Esophagus squamous epithelium (tissue), 5 donors: ENCODE data around the gene GPR156. TPM values are rescaled to one million over a fixed set of nuclear protein-coding genes. Genes with fewer than 3 reads are reported as not detected.

ENCODE experiments used
- DNase-seq: peaks from one replicate; lab custom pipeline; 2025; lab: John Stamatoyannopoulos, UW
- H3K27ac ChIP-seq, 4 donors: fragments of 200-600 bp; sonication (generic); one replicate each; pipeline ENCODE4 v1.5.1; 2016 to 2019; ENCODE audit warnings: mild to moderate bottlenecking in 1 of 4
- H3K27me3 ChIP-seq, 4 donors: fragments of 200-600 bp; sonication (generic); 1 replicate in 3 of 4; 2 replicates in 1 of 4; pipeline versions ENCODE4 v1.5.1 to v1.6.0; 2017 to 2021; ENCODE audit warnings: antibody characterized with exemption in 1 of 4
- H3K36me3 ChIP-seq, 3 donors: fragments of 200-600 bp; sonication (generic); one replicate each; pipeline ENCODE4 v1.5.1; 2016 to 2019
- H3K4me1 ChIP-seq, 3 donors: fragments of 200-600 bp; sonication (generic); one replicate each; pipeline ENCODE4 v1.5.1; 2017 to 2019
- H3K4me3 ChIP-seq, 4 donors: fragments of 200-600 bp; sonication (generic); 1 replicate in 3 of 4; 2 replicates in 1 of 4; pipeline ENCODE4 v1.5.1; 2016 to 2019; ENCODE audit warnings: mild to moderate bottlenecking in 2 of 4, moderate library complexity in 1 of 4
- H3K9me3 ChIP-seq, 3 donors: fragments of 200-600 bp; sonication (generic); one replicate each; pipeline ENCODE4 v1.5.1; 2016 to 2019
- CTCF ChIP-seq, 6 experiments: fragments of 450-650 bp in 4 of 6; fragments of 200-600 bp in 2 of 6; sonication (generic) in 2 of 6; IDR thresholded peaks; one replicate each; pipeline ENCODE4 v1.5.1; 2016 to 2019; ENCODE audit warnings: antibody characterized with exemption in 6 of 6, mild to moderate bottlenecking in 4 of 6, moderate library complexity in 4 of 6
- POLR2A ChIP-seq, 4 donors: fragments of 450-650 bp; IDR thresholded peaks; one replicate each; pipeline ENCODE4 v1.6.1; 2017; ENCODE audit warnings: antibody characterized with exemption in 4 of 4, mild to moderate bottlenecking in 4 of 4, moderate library complexity in 3 of 4
- WGBS, 2 donors: methylation state at CpG; one replicate each; pipeline ENCODE4 v1.1.5; 2018; 5-methylcytosine and 5-hydroxymethylcytosine counted together
- intact Hi-C: fragments of 100-400 bp; cut with DNase I; formaldehyde crosslinking; loops from one replicate; pipeline ENCODE4 v1.15.0; 2022
- total RNA-seq, 4 donors: library from RNA; depleted of rRNA; stranded (reverse); fragments of >200 nt; gene quantifications; one replicate each; pipeline ENCODE4 v1.1.0, GENCODE V29; 2016
- donor health status: DM: yes; HTN: yes; CAD: no.

Gene GPR156
- total RNA-seq, 4 donors from 2014 or later, result 0.19 to 0.94 (median 0.57) TPM; not detected in 1

- H3K4me3 ChIP-seq, result no peak overlapping the region
- no peak overlapping the region for H3K27ac ChIP-seq
- no peaks in the 10 kb centered on the region for H3K36me3 ChIP-seq
- TF ChIP-seq POLR2A (IDR thresholded peaks at IDR 0.05) (no peak), CTCF (IDR thresholded peaks at IDR 0.05) (no peak)
- no peak for DNase-seq
- intact Hi-C loops, result no loop called here
- H3K9me3 ChIP-seq, result no peaks in the 10 kb centered on the region
- H3K27me3 ChIP-seq, result no peaks in the 10 kb centered on the region
- peaks cover 0 to 5% (median 0%) of the 10 kb centered on the region in 3 donors for H3K4me1 ChIP-seq
- WGBS, 2 donors, result 33 to 37% methylated on average over 4 of the region's 4 CpGs
Observed at GRCh38 chr3:120275618-120276017, 9.4 kb downstream of the GPR156 start.

- Histone ChIP-seq H3K36me3 (no peaks in the 10 kb centered on the region), H3K27ac (no peak overlapping the region), H3K4me1 (peaks cover 0 to 5% (median 0%) of the 10 kb centered on the region in 3 donors), H3K4me3 (no peak overlapping the region), H3K9me3 (no peaks in the 10 kb centered on the region), H3K27me3 (no peaks in the 10 kb centered on the region)
- DNase-seq, result no peak
- WGBS, 2 donors, result 25 to 26% methylated on average over 4 to 5 of the region's 5 CpGs
- no peak for TF ChIP-seq CTCF (IDR thresholded peaks at IDR 0.05)
- intact Hi-C loops, result no loop called here
Observed at GRCh38 chr3:120274739-120275167, 10.3 kb downstream of the GPR156 start.

GRCh38 chr3:120272286-120272685 lies 12.7 kb downstream of the GPR156 start:
- no peak overlapping the region for H3K27ac ChIP-seq
- DNase-seq, result no peak
- 29 to 89% methylated on average over 1 of the region's 1 CpG for WGBS, 2 donors
- no peaks in the 10 kb centered on the region for H3K9me3 ChIP-seq
- TF ChIP-seq POLR2A (IDR thresholded peaks at IDR 0.05) (no peak), CTCF (IDR thresholded peaks at IDR 0.05) (no peak)
- no peaks in the 10 kb centered on the region for H3K36me3 ChIP-seq
- intact Hi-C loops, result no loop called here
- no peaks in the 10 kb centered on the region for H3K27me3 ChIP-seq
- H3K4me3 ChIP-seq, result no peak overlapping the region
- peaks cover 0 to 5% (median 0%) of the 10 kb centered on the region in 3 donors for H3K4me1 ChIP-seq

GRCh38 chr3:120265989-120266388 lies 19.0 kb downstream of the GPR156 start:
- no peak overlapping the region for H3K4me3 ChIP-seq
- H3K9me3 ChIP-seq, result no peaks in the 10 kb centered on the region
- no peak for DNase-seq
- no peak for TF ChIP-seq CTCF (IDR thresholded peaks at IDR 0.05)
- WGBS, 2 donors, result 77 to 93% methylated on average over 5 of the region's 5 CpGs
- no peaks in the 10 kb centered on the region for H3K4me1 ChIP-seq
- H3K27me3 ChIP-seq, result no peaks in the 10 kb centered on the region
- intact Hi-C loops, result no loop called here
- no peaks in the 10 kb centered on the region for H3K36me3 ChIP-seq
- H3K27ac ChIP-seq, result no peak overlapping the region

GRCh38 chr3:120264963-120265362 lies 20.1 kb downstream of the GPR156 start:
- H3K36me3 ChIP-seq, result no peaks in the 10 kb centered on the region
- H3K27ac ChIP-seq, result no peak overlapping the region
- H3K9me3 ChIP-seq, result no peaks in the 10 kb centered on the region
- H3K4me1 ChIP-seq, result no peaks in the 10 kb centered on the region
- no peak overlapping the region for H3K4me3 ChIP-seq
- no peaks in the 10 kb centered on the region for H3K27me3 ChIP-seq
- no peak for DNase-seq
- TF ChIP-seq CTCF (IDR thresholded peaks at IDR 0.05) (no peak), POLR2A (IDR thresholded peaks at IDR 0.05) (no peak)
- intact Hi-C loops, result no loop called here
- WGBS, 2 donors, result 67 to 83% methylated on average over 1 of the region's 1 CpG
